ENCODE data around the gene BHLHE41. TPM values are rescaled to one million over a fixed set of nuclear protein-coding genes. Genes with fewer than 3 reads are reported as not detected.

Gene BHLHE41
- total RNA-seq, 1 donor from 2014 or later = not detected

DNA sequence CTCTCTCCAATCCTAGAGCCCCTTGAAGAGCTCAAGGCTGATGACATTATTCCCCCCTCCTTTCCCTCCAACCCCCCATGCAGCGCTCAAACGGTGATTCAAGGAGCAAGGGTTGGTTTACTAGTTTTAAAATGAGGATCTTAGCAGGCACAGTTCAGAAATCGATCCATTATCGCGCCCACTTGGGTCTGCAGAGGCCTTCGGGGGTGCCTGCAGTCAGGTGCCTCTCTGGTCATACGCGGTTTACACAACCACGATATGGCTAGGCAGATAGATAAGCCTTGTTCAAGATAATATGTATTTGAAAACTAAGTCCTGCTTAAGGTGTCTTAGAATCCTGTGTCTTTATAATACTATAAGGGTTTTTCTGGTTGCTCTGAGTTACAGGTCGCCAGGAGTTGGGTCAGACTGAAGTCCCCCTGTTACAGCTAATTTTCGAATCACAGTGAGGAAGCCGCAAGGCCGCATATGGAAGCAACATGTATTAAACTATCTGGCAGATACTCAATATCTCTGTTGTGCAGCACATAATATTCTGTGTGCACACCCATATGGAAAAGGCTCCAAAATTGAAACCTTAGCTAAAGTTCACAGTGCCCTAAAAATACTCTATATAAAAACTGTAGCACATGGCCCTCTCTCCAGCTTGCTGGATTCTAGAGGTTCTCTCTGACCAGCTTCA is 10.0 kb downstream of the BHLHE41 start:
- intact Hi-C loops (cut with micrococcal nuclease) = loop anchor here (5.0 kb wide), 2 partner anchors 497 to 537 kb away; no protein-coding TSS in a partner anchor

DNA sequence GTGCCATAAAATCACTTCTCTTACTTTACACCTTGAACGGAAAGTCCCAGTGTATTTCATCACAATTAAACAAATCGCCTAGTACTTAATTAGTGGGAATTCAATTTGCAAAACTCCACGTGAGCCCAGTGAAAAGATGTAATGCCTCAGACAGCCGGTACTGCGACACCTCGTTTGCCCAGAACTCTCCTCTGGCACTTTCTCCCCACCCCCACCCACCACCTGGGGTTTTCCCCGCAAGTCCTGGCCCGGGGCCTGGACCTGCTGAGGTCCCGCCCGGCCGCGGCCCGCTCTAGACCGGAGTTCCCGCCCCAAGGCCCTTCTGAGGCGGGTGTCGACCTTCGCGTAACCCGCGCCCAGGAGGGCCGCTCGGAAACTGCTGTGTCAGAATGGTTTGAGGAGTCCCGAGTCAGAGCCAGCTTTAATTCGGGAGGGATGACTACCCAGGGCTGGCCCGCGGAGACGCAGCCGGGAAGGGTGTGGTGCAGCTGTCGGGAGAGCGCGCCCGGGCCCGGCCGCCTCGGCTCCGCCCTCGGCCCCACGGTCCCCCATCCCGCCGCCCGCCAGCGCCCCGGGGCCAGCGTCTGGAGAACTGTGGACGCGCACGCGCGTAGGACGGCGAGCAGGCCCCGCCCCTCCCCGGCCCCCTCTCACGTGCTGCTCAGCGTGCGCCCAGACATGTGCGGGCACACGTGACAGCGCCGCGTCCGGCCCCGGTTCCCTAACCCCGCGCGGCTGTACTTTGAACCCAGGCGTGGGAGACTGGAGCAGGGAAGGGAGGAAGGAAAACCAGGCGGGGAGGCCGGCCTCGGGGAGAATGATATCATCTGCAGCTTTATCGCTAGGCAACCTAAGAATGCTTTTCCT is 10.8 kb downstream of the BHLHE41 start:
- intact Hi-C loops (cut with micrococcal nuclease) = no loop called here

GRCh38 chr12:26113181-26113654 is 11.6 kb downstream of the BHLHE41 start:
- intact Hi-C loops (cut with micrococcal nuclease) = no loop called here

DNA sequence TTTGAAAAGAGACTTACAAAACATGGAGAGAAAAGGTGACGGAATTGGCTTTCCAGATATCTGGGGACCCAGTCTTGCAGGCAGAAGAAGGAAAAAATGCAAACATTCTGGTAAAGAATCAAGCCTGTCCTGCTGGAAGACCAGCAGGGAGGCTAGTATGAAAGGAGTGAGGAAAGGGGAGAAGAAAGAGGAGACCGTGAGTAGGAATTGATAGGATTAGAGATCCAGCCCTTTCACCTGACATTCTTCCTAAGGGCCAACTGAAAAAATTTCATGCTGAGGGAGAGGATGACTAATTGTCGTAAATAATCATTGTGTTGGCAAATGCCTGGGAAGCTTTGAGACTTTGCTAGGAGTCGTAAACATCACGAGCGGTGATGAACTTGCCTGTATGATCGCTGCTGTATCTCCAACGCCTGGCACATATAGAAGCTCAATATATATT is 12.1 kb downstream of the BHLHE41 start:
- intact Hi-C loops (cut with micrococcal nuclease) = no loop called here

GRCh38 chr12:26112232-26112631 is 12.6 kb downstream of the BHLHE41 start:
- intact Hi-C loops (cut with micrococcal nuclease) = no loop called here

GRCh38 chr12:26109343-26109881 is 15.4 kb downstream of the BHLHE41 start:
- intact Hi-C loops (cut with micrococcal nuclease) = no loop called here

DNA sequence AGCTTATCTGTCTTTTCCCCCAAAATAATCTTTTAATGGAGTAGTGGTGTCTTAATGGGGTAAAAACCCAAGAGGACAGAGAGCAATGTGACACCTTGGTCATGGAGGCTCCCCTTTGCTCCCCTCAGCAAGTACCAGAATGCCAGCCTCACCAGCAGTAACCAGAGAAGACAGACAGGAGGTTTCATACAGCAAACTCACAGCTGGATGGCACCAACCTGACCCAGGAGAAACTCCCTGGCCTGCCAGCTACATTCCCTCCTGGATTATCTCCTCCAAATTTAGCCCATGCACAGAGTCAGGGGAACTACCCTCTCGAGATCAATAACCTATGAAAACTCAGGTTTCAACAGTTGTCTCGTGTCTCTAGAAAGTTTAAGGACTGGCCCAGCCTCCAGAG is 15.9 kb downstream of the BHLHE41 start:
- intact Hi-C loops (cut with micrococcal nuclease) = no loop called here

GRCh38 chr12:26106347-26106746 is 18.5 kb downstream of the BHLHE41 start:
- intact Hi-C loops (cut with micrococcal nuclease) = no loop called here

DNA sequence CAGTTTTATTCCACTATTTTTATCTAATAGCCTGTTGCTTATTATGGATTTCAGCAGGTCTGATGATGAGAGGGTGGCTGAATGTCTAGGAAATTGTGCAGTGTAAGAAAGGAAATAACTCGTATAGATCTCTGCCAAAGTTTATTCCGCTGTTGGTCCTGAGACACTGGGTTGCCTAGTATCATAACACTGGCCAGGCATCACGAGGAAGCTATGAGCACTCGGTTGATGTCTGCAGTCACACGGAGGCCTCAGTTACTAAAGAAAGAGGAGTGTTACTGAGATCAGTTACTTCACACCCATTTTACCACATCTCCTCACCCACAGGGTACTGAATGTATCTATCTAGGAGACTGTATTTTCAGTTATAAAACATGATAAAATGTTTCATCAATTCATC is 21.9 kb downstream of the BHLHE41 start:
- intact Hi-C loops (cut with micrococcal nuclease) = no loop called here

DNA sequence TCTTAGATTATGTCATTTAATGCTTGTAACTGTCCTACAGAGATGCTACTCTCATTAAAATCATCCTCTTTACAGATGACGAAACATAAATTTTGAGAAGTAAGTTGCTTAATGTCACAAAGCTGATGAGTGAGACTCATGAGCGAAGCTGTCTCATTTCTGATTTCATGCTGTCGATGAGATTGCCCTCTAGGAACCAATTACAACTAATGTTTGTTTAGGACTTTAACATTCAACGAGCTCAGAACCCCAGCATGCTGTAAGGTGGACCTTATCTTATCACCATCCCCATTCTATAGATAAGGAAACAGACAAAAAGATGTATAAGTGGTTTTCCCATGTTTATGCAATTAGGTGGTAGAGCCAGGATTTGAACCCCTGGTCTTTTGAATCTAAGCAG is 23.1 kb downstream of the BHLHE41 start:
- intact Hi-C loops (cut with micrococcal nuclease) = no loop called here

DNA sequence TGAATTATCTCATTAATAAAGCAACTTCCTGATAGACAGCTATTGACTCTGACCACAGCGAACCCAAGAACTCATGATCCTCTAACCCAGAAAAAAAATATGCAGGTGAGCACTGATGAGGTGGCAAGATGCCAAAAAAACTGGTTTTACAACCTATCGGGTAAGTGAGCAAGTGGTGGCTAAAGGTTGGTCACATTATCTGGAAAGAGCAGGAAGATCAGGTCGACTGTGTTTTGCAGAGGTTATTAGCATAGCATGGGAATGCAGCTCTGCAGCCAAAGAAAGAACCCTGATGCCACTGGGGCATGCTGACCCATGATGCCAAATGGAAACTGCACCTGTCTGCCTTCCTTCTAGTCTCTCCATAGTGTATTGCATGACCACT is 23.5 kb downstream of the BHLHE41 start:
- intact Hi-C loops (cut with micrococcal nuclease) = no loop called here

DNA sequence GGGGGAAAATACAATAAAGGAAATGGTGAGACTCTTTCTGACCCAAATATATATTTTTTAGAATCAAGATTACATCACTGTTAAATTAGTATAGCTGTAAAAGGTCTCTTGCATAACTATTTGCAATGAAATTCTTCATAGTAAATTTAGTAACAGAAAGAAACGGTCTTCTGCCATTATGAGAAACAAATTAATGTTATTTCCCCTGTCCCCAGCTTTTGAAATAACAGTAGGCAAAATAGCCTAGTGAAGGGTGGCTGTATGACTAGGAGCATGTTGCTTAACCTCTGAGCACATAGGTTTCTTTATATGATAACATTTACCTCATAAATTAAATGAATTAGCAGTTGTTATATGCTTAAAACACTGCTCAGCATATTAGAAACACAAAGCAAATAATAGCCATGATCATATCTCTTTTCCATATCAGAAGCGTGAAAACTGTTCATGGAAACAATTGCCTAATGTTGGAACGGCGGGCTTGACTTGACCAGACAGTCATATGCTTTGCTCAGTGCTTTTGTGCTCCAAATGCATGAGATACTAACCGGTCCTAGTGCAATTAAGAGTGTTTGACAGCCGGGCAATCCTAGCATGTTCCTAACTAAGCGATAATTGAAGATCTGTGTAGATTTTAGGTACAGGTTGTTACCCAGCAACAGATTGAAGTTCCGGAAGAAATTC is 24.0 kb downstream of the BHLHE41 start:
- intact Hi-C loops (cut with micrococcal nuclease) = no loop called here

- intact Hi-C loops (cut with micrococcal nuclease) = loop anchor here (1.0 to 5.0 kb wide), 5 partner anchors 517 to 915 kb away; partner anchors contain the start of gene TM7SF3
These were observed 27.6 kb downstream of the BHLHE41 start for GRCh38 chr12:26097046-26097878.

DNA sequence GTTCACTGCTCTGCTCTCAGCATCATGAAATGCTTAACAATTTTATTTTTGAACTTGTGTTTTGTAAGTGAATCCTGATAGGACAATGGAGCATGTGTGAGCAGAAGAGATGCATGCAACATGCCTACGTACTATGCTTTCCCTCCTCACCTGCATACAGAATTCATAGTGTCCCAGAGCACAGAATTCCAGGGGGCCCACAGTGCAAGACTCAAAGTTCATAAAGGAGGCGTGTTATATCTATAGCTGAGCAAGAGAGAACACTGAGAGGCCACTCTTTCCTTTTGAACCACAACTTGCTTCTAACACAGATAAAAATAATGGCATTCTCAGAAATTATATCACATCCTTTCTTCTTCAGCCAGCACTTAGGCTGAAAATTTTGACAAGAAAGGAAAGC is 28.8 kb downstream of the BHLHE41 start:
- intact Hi-C loops (cut with micrococcal nuclease) = loop anchor here (2.0 to 5.0 kb wide), 3 partner anchors 555 to 916 kb away; partner anchors contain the start of gene TM7SF3

DNA sequence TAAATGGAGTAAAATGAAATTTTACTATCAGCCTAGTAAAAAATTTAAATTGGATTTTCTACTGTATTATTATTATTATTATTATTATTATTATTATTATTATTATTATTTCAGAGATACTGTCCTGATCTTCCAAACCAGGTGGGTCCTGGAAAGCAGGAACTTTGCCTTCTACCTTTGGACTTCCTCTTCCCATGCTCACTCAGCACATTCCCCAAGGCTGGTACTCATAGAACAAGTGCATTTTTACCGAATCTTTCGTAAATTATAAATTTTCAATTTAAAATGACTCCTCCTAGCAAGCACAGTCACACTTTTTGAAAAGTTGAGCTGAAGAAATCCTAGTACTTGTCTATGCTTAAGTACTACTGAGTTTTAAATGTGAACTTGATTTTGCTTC is 29.7 kb downstream of the BHLHE41 start:
- intact Hi-C loops (cut with micrococcal nuclease) = loop anchor here (5.0 kb wide), 1 partner anchor 917 kb away; the partner anchor contains the start of gene TM7SF3

- intact Hi-C loops (cut with micrococcal nuclease) = no loop called here
These were observed 32.3 kb downstream of the BHLHE41 start for GRCh38 chr12:26092346-26093105.

- intact Hi-C loops (cut with micrococcal nuclease) = no loop called here
These were observed 33.0 kb downstream of the BHLHE41 start for GRCh38 chr12:26091822-26092221.

DNA sequence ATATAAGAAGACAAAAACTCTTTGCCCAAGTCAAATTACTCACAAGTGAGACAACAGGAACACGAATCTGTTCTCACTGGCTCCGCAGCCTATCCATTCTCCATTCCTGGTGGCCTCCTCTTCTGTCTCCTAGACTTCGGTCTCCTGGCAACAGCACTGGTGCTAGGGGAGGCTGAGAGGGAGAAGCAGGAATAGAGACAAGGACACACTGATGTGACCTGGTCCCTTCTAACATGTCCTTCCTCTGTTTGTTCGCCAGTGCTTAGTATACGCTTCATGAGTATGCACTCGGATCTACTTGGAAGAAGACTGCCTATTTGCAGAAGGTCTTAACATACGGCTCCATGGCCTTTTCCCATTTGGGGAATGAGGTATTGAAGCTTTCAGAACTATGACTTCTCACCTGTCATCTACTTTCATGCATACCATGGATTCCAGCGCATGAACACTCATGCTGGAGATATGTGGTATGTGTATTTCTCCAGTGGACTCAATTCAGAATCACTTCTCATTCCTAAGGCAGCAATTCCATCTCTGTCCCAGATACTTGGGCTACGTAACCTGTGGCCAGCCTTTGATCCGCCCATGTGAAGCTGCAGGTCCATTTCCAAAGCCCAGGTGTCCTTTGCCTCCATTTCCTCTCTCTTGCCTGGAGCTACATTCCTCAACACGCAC is 33.9 kb downstream of the BHLHE41 start:
- intact Hi-C loops (cut with micrococcal nuclease) = no loop called here

GRCh38 chr12:26088998-26089397 is 35.8 kb downstream of the BHLHE41 start:
- intact Hi-C loops (cut with micrococcal nuclease) = no loop called here
